Measurements from ENCODE around the gene PTPRCAP. TPM values are rescaled to one million over a fixed set of nuclear protein-coding genes. Genes with fewer than 3 reads are reported as not detected.

PTPRCAP gene
- total and polyA plus RNA-seq, 10 of the 15 experiments (the other 5 are each of a cell fraction or from before 2014, with no cell fraction given) = 4.7 to 266 (median 125) TPM

GRCh38 chr11:67484847-67485311 is 47.4 kb upstream of the PTPRCAP start (continued):
- no peak for TF ChIP-seq CTCF (IDR thresholded peaks at IDR 0.05 in 2 of 3, conservative IDR thresholded peaks at IDR 0.05 in 1 of 3; ENCODE audit: control insufficient read depth in 2 of 3, extremely low read depth in 1 of 3, insufficient read depth in 1 of 3, low read depth in 3 of 3, low read length in 3 of 3)
- TF ChIP-seq CBFB (IDR thresholded peaks at IDR 0.05; ENCODE audit: low read depth) = no peak; the same call in none of the 2 replicates
- TF ChIP-seq SMAD5 (IDR thresholded peaks at IDR 0.05; ENCODE audit: low read depth) = 0 out of 2 replicates have a peak, but pooled peaks have one; percentile 51
- peak; percentile 45 to 62; a peak in 1 of 4 replicates for TF ChIP-seq IKZF2 (IDR thresholded peaks at IDR 0.05)
- no peak for TF ChIP-seq NFYB (IDR thresholded peaks at IDR 0.05; ENCODE audit: insufficient read depth, low read depth, low read length)
- peak; percentile 24; the same call in 1 of the 2 replicates for TF ChIP-seq TBL1XR1 (IDR thresholded peaks at IDR 0.05; ENCODE audit: low read depth, low read length)
- TF ChIP-seq SUPT20H (IDR thresholded peaks at IDR 0.05; ENCODE audit: borderline replicate concordance, control insufficient read depth, low read depth, low read length) = no peak
- TF ChIP-seq, protein P1, sequence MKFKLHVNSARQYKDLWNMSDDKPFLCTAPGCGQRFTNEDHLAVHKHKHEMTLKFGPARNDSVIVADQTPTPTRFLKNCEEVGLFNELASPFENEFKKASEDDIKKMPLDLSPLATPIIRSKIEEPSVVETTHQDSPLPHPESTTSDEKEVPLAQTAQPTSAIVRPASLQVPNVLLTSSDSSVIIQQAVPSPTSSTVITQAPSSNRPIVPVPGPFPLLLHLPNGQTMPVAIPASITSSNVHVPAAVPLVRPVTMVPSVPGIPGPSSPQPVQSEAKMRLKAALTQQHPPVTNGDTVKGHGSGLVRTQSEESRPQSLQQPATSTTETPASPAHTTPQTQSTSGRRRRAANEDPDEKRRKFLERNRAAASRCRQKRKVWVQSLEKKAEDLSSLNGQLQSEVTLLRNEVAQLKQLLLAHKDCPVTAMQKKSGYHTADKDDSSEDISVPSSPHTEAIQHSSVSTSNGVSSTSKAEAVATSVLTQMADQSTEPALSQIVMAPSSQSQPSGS (IDR thresholded peaks at IDR 0.05; ENCODE audit: low read length) = no peak
- no peak for TF ChIP-seq IRF4 (IDR thresholded peaks at IDR 0.05; ENCODE audit: low read depth, low read length)
- no peak for TF ChIP-seq RFX5 (IDR thresholded peaks at IDR 0.05; ENCODE audit: low read depth, low read length)
- TF ChIP-seq RUNX3 (IDR thresholded peaks at IDR 0.05; ENCODE audit: low read length) = no peak
- TF ChIP-seq NFYA (IDR thresholded peaks at IDR 0.05; ENCODE audit: borderline replicate concordance, low read depth, low read length) = no peak
- no peak for TF ChIP-seq POLR2AphosphoS2 (IDR thresholded peaks at IDR 0.05; ENCODE audit: low read depth, low read length)
- no peak for TF ChIP-seq MEF2A (IDR thresholded peaks at IDR 0.05; ENCODE audit: insufficient read depth, low read depth, low read length)
- TF ChIP-seq IRF5 (IDR thresholded peaks at IDR 0.05; ENCODE audit: borderline replicate concordance) = no peak
- TF ChIP-seq, protein P2, sequence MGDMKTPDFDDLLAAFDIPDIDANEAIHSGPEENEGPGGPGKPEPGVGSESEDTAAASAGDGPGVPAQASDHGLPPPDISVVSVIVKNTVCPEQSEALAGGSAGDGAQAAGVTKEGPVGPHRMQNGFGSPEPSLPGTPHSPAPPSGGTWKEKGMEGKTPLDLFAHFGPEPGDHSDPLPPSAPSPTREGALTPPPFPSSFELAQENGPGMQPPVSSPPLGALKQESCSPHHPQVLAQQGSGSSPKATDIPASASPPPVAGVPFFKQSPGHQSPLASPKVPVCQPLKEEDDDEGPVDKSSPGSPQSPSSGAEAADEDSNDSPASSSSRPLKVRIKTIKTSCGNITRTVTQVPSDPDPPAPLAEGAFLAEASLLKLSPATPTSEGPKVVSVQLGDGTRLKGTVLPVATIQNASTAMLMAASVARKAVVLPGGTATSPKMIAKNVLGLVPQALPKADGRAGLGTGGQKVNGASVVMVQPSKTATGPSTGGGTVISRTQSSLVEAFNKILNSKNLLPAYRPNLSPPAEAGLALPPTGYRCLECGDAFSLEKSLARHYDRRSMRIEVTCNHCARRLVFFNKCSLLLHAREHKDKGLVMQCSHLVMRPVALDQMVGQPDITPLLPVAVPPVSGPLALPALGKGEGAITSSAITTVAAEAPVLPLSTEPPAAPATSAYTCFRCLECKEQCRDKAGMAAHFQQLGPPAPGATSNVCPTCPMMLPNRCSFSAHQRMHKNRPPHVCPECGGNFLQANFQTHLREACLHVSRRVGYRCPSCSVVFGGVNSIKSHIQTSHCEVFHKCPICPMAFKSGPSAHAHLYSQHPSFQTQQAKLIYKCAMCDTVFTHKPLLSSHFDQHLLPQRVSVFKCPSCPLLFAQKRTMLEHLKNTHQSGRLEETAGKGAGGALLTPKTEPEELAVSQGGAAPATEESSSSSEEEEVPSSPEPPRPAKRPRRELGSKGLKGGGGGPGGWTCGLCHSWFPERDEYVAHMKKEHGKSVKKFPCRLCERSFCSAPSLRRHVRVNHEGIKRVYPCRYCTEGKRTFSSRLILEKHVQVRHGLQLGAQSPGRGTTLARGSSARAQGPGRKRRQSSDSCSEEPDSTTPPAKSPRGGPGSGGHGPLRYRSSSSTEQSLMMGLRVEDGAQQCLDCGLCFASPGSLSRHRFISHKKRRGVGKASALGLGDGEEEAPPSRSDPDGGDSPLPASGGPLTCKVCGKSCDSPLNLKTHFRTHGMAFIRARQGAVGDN (IDR thresholded peaks at IDR 0.05) = peak; percentile 79
- TF ChIP-seq USF1 (IDR thresholded peaks at IDR 0.05; ENCODE audit: borderline replicate concordance, extremely low read length, insufficient read depth, low read depth, low read length) = no peak
- TF ChIP-seq SMAD1 (IDR thresholded peaks at IDR 0.05; ENCODE audit: low read depth, partially characterized antibody) = no peak
- no peak for TF ChIP-seq ELK1 (IDR thresholded peaks at IDR 0.05; ENCODE audit: low read depth, low read length)

All from GM12878 (cell line).